Activated naive CD4-positive, alpha-beta T cell treated with anti-CD3 and anti-CD28 coated beads, Interleukin-2, amount 50 U/mL, for 72 hours (primary cell): Measurements from ENCODE around the gene KIF6. TPM values are rescaled to one million over a fixed set of nuclear protein-coding genes. Genes with fewer than 3 reads are reported as not detected.

Experiments
- ATAC-seq, 2 donors: fragments of 150-1000 bp; cut with Tn5 transposase; 2 replicates each; pipeline ENCODE4 v1.10.0; 2021; ENCODE audit warnings: mild to moderate bottlenecking in 2 of 2, moderate library complexity in 2 of 2
- DNase-seq, 2 donors: peaks; one replicate each; pipeline ENCODE4 v3.0.0; 2021 to 2022; ENCODE audit warnings: low spot score in 2 of 2
- H3K27ac Mint-ChIP-seq, 2 donors: one replicate each; pipeline ENCODE4 v1.8.0; 2022; ENCODE audit warnings: mild to moderate bottlenecking in 2 of 2, mixed read lengths in 2 of 2
- H3K36me3 Mint-ChIP-seq, 2 donors: one replicate each; pipeline ENCODE4 v1.8.0; 2022; ENCODE audit warnings: mixed read lengths in 2 of 2
- H3K9me3 Mint-ChIP-seq, 2 donors: one replicate each; pipeline ENCODE4 v1.8.0; 2022; ENCODE audit warnings: mixed read lengths in 2 of 2
- total RNA-seq, 2 donors: library from RNA; stranded (reverse); gene quantifications; one replicate each; pipeline ENCODE4 v1.2.3, GENCODE V29; 2022

Gene KIF6
- total RNA-seq, 2 donors from 2014 or later: 0.16 to 0.29 TPM

DNA sequence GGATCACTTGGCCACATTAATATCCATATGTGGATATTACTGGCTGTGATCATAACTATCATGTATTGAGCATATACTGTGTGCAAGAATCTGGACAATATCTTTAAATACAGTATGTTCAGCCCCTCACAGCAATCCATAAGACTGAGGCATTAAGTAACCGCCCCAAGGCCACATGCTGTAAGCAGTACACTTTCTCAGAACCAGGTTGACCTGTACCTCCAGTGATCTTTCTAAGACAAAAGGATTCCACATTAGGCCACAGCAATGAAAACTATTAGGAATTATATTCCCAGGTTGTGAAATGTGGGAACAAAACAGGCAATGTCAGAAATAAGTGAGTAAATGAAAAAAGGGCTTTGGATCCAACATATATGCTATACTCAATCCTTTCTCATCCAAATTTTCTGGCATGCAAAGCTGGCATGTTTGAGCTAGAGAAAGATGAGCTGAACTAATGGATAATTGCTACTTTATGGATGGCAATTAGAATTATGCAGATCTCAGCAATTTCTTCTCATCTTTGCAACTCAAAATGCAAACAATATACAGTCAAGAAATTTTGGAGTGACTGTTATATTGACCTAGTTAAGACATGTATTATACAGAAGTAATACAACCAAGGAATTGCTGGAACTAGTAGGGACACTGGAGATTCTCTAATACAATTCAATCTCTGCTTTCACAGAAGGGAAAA, 86.9 kb downstream of the KIF6 start:
- Mint-ChIP-seq H3K9me3 (no peaks in the 10 kb centered on the region), H3K36me3 (no peaks in the 10 kb centered on the region), H3K27ac (no peak overlapping the region)
- ATAC-seq (no peak), DNase-seq (no peak)

DNA sequence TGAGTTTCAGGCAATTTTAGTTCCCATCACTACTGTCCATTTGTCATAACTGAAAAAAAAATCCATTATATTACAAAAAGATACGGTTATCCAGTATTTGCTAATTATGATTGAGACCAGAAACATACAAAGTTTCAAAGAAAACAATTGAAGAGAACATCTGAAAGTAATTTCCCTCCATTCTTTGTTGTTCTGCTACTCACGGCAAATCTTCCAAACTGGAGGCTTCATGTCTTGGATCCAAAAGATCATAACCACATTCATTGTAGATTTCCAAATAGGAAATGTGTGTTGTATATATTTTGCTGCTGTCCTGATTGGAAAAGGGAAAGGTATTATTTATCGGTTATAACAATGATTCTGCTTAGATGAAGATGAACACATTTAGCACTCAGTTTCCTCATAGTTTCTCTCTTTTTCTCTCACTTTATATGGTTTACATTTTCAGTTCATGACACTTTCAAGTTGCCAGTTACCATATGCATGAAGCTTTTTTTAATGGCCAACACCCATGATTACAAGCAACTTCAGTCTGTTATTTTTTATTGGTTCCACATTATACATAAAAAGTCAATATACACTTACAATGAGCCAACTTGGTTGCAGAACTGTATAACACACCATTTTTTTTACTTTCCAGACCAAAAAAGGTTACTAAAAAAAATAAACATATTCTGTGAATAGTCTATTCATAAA, 90.4 kb downstream of the KIF6 start:
- DNase-seq (no peak), ATAC-seq (no peak)
- Mint-ChIP-seq H3K9me3 (no peaks in the 10 kb centered on the region), H3K36me3 (no peaks in the 10 kb centered on the region), H3K27ac (no peak overlapping the region)

DNA sequence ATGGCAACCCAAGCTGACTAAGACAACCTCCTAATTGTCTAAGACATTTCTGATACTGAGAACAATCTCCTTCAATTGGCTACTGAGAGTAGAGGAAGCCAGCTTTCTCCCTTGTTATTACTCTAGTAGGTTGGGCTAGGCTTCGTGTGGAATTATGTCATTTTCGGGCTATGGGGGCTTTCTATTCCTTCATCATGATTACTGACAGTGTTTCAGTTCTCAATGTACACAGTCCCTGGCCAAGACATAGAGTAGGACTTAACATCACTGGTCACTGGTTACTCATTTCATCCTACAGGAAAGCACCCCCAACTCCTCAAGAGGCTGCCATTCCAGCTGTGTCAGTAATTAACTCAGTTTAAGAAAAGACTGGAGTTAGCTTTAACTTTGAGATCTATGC, 100.0 kb downstream of the KIF6 start:
- no peaks in the 10 kb centered on the region for H3K36me3 Mint-ChIP-seq
- ATAC-seq (no peak), DNase-seq (no peak)
- no peak overlapping the region for H3K27ac Mint-ChIP-seq
- no peaks in the 10 kb centered on the region for H3K9me3 Mint-ChIP-seq

DNA sequence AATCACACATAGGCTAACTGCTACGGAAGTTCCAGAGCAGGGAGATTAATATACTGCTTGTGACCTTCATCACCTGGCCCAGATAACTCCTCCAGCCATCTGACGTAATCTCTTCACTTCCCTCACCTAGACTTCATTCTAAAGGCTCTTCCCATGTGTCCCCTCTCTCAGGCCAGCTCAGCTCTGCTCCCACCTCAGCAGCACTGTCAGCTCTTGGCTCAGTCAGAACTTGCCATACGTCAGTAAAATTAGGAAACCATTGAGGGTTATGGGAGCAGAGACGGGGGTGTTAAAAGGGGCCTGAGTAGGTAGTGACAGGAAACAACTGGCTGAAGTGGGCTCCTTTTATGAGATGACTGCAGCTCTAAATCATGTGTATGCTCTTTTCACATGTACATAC, 101.5 kb downstream of the KIF6 start:
- no peaks in the 10 kb centered on the region for H3K9me3 Mint-ChIP-seq
- no peak for DNase-seq
- H3K36me3 Mint-ChIP-seq: no peaks in the 10 kb centered on the region
- no peak for ATAC-seq
- no peak overlapping the region for H3K27ac Mint-ChIP-seq

DNA sequence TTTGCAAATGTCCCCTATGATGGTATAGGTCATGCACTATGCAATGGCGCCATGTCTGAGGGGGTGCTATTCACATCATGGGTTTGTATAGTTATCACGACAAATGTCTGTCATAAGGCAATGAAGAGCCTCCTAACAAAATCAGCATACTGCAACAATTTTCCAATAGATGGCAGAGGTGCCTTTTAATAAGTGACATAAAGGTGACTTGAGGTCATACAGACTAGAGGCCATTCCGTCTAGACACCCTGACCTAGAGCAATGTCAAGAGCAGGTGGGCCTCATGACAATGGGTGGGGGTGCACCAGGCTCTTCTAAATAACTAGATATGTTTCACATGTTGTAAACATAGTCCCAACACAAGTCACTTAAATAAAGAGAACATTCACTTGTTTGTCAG, 107.7 kb downstream of the KIF6 start:
- ATAC-seq (no peak), DNase-seq (no peak)
- H3K36me3 Mint-ChIP-seq: no peaks in the 10 kb centered on the region
- no peak overlapping the region for H3K27ac Mint-ChIP-seq
- no peaks in the 10 kb centered on the region for H3K9me3 Mint-ChIP-seq

DNA sequence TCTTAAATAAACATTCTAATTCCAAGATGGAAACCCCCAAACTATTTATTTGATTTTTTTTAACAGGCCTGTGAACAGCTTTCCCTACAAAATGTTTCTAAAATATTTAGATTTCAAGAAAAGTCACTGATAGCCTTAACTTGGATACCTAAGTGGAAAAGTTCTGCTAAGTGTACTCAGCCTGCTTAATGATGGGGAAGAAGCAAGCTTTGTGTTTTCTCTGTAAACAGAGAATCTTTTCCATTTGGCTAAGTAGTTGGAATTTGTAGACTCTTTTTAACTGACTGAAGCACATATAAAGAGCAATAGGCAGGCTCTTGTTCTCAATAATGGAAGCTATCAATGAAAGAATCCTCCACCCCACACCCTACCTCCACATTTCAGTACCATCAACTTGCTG, 108.2 kb downstream of the KIF6 start:
- Mint-ChIP-seq H3K27ac (no peak overlapping the region), H3K36me3 (no peaks in the 10 kb centered on the region)
- ATAC-seq: no peak

DNA sequence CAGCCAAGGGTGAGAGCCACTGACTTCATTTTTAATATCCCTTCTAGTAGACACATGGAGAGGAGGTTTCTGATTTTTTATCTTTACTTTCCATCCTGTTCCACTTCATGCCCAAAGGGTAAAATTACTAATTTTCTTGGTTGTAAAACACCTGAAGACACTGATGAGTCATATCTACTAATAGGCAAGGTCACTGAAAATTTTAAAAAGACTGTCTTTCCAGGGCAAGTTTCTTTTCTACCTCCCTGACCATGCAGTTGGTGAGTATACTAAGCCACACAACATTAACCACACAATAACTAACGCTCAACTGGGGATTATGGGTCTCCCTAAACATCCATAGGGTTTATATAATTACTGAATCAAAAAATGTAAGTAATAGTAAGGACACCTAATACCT, 109.6 kb downstream of the KIF6 start:
- ATAC-seq (no peak), DNase-seq (no peak)
- no peaks in the 10 kb centered on the region for H3K36me3 Mint-ChIP-seq
- no peak overlapping the region for H3K27ac Mint-ChIP-seq
- no peaks in the 10 kb centered on the region for H3K9me3 Mint-ChIP-seq

More for the DNA sequence above, 108.2 kb downstream of the KIF6 start:
- no peak for DNase-seq
- H3K9me3 Mint-ChIP-seq: no peaks in the 10 kb centered on the region

DNA sequence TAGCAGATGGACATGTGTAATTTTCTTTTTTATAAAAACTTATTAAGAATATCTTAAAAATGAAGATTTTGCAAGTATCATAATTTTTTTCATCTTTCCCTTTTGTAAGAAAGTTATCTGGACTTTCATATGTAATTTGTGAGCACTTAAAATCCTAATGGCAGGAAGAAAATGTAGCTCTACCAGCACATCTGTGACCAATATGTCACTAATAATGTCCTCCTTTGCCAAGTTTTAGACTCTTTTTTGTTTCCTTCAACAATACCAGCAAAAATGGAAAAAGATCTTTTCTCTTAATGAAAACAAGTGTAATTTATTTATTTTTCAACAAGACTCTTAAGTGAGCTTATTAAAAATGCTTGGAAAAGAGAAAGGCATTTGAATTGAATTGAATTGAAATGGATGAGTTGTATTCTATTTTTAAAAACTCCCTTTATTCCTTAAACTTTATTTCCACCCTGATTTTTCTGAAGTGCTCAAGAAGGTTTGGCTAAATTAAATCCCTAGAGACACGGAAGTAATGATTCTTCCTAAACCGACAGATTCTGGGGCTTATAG, 110.7 kb downstream of the KIF6 start:
- DNase-seq (no peak), ATAC-seq (no peak)
- Mint-ChIP-seq H3K27ac (no peak overlapping the region), H3K9me3 (no peaks in the 10 kb centered on the region), H3K36me3 (no peaks in the 10 kb centered on the region)

DNA sequence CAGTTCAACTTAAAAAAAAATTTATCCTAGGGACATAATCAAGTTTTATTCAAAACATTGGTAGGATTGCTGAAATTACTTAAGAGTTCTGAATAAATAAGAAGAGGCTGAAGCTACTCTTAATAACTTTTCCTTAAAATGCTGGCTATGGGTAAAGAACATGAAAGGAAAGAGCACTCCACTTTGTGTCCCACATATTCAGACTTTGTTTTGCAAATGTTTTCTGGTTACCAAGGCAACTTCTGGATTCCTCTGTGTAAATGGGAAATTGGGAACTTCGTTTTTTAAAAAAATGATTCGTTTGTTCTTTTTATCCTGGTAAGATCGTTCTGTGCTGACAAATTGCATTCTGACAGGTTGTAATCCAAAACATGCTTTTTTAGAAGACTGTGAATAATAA, 115.0 kb downstream of the KIF6 start:
- no peaks in the 10 kb centered on the region for H3K36me3 Mint-ChIP-seq
- DNase-seq (no peak), ATAC-seq (no peak)
- H3K9me3 Mint-ChIP-seq: no peaks in the 10 kb centered on the region
- no peak overlapping the region for H3K27ac Mint-ChIP-seq

DNA sequence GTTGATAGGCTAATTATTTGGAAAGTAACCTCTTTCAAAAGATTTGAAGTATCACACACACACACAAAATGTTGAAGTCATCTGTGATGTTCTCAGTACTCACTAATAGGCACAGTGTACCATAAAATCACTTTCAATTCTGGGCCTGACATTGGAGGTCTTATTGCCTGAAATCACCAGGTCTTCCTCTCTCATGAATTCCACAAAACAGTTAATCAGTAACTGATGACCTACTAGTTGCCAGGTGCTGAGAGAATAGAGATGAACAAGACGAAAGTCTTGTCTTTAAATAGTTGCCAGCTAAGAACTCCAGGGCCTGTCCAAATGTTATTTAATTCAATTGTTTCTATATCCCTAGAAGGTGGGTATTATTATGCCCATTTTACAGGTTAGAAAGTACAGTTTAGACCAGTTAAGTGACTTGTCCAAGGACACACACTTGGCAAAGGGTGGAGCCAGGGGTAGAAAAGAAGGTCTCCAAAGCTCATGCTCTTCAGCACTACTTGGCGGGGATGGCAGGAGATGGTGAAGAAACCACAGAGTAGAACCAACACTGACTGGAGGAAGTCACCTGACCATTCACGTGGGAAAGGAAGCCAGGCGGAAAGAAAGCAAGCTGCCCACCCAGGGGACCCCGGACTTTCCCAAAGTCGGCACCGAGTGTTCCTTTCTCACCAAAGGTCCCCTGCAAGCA, 116.4 kb downstream of the KIF6 start:
- H3K27ac Mint-ChIP-seq: no peak overlapping the region
- no peaks in the 10 kb centered on the region for H3K36me3 Mint-ChIP-seq
- ATAC-seq (no peak), DNase-seq (no peak)
- no peaks in the 10 kb centered on the region for H3K9me3 Mint-ChIP-seq

DNA sequence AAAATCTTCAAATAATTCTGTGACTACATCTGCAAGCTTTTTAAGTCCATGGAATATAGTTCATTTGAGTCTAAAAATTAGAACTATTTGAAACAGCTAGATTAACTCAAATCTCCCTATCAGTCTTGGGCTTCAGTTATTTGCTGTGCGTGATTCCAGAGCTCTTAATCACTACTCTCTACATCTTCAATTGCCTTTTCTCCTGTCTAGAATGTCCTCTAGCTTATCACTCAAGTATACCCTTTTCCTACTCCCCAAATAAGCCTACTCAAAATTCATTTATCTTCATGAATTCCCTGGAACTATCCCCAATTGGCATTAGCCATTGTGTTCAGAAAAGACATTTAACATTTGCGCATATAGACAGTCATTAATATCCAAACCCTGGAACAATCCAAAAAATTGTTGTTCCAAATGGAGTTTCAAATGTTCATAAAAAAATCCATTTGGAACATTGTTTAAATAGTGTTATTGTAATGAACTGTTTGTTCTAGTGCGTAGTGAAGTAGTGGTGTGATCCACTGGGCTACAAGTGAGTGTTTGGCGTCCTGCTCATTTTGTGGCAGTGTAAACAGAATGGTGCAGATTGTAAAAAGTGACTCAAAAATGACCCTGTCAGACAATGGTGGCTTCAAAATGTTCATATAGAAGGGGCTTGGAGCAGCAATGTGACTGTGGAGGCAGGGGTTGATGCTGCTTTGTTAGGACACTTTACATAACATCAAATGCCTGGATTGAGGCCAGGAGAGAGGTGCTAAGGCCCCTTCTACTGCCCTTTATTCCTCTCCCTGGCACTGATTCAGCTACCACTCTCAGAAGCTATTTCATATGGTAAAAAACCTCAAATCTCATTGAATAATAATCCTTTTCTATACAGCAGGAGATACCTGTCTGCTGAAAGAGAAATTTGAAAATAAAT, 122.3 kb downstream of the KIF6 start:
- H3K27ac Mint-ChIP-seq: no peak overlapping the region
- no peaks in the 10 kb centered on the region for H3K9me3 Mint-ChIP-seq
- H3K36me3 Mint-ChIP-seq: no peaks in the 10 kb centered on the region
- no peak for ATAC-seq
- DNase-seq: no peak

DNA sequence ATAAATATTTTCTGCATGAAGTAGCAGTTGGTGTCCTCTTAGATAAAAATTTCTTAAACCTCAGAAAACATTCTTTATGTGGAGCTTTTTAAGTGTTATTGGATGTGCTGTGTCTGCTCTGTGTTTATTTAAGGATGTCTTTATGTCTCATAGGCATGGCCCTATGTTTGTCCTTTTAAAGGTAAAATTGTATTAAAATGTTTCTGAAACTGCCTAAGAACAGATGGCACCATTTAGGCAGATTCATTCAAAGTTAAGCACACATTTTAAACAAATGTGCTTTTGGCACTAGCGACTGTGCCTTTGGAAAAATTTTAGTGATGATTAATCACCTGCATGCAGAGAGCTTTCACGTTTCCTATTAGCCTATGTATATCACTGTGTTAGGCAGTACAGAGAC, 125.2 kb downstream of the KIF6 start:
- Mint-ChIP-seq H3K36me3 (no peaks in the 10 kb centered on the region), H3K9me3 (no peaks in the 10 kb centered on the region), H3K27ac (no peak overlapping the region)
- ATAC-seq: no peak
- no peak for DNase-seq

DNA sequence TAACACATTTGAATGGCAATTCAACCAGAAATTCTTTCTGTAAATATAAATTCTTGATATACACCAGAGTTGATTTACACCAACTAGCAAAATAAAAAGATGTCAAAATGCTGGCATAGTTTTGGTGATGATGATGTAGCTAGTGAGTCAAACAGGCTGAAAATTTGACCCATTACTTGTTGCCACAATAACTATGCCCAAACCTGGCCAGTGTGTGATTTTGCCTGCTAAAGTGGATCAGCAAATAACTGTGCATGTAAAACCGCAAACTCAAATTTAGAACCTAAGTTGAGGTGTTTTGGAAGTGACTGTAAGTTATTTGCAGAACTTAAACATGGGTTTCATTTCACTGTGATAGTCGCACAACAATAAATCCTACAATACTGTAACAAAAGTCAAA, 125.9 kb downstream of the KIF6 start:
- no peak for ATAC-seq
- DNase-seq: no peak

DNA sequence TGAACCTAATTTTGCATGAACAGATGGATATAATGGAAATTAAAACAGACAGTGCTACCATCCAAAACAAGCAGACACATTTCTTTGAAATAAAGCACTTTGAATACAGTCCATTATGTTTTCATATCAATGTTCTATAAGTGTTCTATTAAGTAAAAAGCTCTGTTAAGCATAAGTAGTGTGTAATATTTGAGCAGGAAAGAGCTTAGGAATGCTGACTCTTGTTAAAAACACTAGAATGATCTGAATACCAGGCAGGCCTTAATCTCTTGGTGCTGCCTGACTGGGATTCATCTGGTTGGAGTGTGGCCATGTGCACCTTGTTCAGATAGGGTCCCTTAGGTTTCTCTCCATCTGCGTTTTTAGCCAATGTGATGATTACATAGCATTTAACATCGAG, 130.9 kb downstream of the KIF6 start:
- H3K36me3 Mint-ChIP-seq: no peaks in the 10 kb centered on the region
- ATAC-seq (no peak), DNase-seq (no peak)
- no peaks in the 10 kb centered on the region for H3K9me3 Mint-ChIP-seq
- H3K27ac Mint-ChIP-seq: no peak overlapping the region

More for the DNA sequence above, 125.9 kb downstream of the KIF6 start:
- Mint-ChIP-seq H3K9me3 (no peaks in the 10 kb centered on the region), H3K27ac (no peak overlapping the region), H3K36me3 (no peaks in the 10 kb centered on the region)

DNA sequence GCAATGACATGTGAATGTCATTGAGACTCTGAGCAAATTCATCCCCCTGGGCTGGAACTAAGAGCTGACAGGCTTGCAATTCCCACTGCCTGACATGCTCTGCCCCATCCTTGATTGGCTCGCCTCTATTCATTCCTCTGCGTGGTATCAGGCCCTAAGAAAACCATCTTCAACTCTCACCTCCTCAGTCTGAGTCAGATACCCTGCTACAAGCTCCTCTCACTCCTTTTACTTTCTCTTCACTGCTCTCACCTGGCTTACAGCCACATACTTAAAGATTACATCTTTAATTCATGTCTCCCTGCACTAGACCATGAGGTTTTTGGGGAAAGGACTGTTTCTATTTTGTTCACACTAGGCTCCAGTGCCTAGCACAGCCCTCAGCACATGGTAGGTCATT, 131.6 kb downstream of the KIF6 start:
- no peak overlapping the region for H3K27ac Mint-ChIP-seq
- H3K36me3 Mint-ChIP-seq: no peaks in the 10 kb centered on the region
- H3K9me3 Mint-ChIP-seq: no peaks in the 10 kb centered on the region
- ATAC-seq (no peak), DNase-seq (no peak)

DNA sequence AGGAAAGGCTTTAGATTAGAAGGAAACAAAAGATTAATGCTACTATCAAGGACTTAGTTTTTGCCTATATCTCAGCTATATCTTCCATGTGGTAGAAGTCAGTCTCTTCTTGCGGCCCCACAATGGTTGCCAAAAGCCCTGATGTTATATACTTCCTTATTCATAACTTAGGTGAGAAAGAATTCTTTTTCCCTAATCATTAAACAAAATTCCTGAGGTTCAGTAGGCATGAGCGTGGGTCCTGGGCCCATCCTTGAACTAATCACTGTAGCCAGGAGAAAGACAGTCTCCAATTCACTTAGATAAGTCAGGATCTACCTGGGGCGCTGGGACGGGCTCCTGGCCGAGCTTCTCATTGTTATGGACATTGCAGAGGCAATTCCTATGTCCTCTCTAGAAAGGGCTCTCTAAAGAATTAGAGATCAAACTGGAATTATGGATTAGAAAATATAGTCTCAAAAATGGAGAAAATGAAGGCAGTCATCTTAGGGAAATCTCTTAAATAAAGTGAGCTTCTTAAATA, 134.3 kb downstream of the KIF6 start:
- H3K9me3 Mint-ChIP-seq: no peaks in the 10 kb centered on the region
- DNase-seq (no peak), ATAC-seq (no peak)
- no peaks in the 10 kb centered on the region for H3K36me3 Mint-ChIP-seq
- no peak overlapping the region for H3K27ac Mint-ChIP-seq
